GM12864 (cell line): ENCODE measurements around the gene UBE2D3.
"Not testable (repeated sequence)": the region's sequence is repeated elsewhere in the genome, so short reads cannot be mapped to it uniquely, and the experiment has no call there.

Source experiments
- DNase-seq: peaks from one replicate; pipeline ENCODE4 v3.0.0-alpha.2; 2011; ENCODE audit warnings: low read depth
- H3K4me3 ChIP-seq: 2 replicates; pipeline ENCODE4 v1.5.1; 2011; ENCODE audit warnings: mild to moderate bottlenecking, low read depth, low read length, control low read depth
- CTCF ChIP-seq: IDR thresholded peaks from 2 replicates; pipeline ENCODE4 v1.5.1; 2011; ENCODE audit warnings: low read depth, mild to moderate bottlenecking, moderate library complexity, low read length, control low read depth, inconsistent platforms; ENCODE audit errors: missing control alignments

The UBE2D3 gene

GRCh38 chr4:102823897-102824296 lies 3.5 kb downstream of the UBE2D3 start:
- DNase-seq, result no peak
- peak overlapping the region; percentile 93 for H3K4me3 ChIP-seq
- TF ChIP-seq CTCF, result no peak

GRCh38 chr4:102823464-102823863 lies 3.9 kb downstream of the UBE2D3 start:
- DNase-seq, result no peak
- TF ChIP-seq CTCF, result no peak
- peak overlapping the region; percentile 93 for H3K4me3 ChIP-seq

- no peak for DNase-seq
- H3K4me3 ChIP-seq, result no peak overlapping the region
- no peak for TF ChIP-seq CTCF
Measured at GRCh38 chr4:102819588-102820365, 7.6 kb downstream of the UBE2D3 start.

GRCh38 chr4:102819100-102819499 lies 8.3 kb downstream of the UBE2D3 start:
- DNase-seq, H3K4me3 ChIP-seq: not testable (repeated sequence)

- H3K4me3 ChIP-seq, result no peak overlapping the region; the same call in 1 of the 2 replicates
- no peak for TF ChIP-seq CTCF
- no peak for DNase-seq
Measured at GRCh38 chr4:102817613-102818268, 9.6 kb downstream of the UBE2D3 start.

GRCh38 chr4:102817021-102817605 lies 10.2 kb downstream of the UBE2D3 start:
- DNase-seq, result no peak
- TF ChIP-seq CTCF, result no peak
- H3K4me3 ChIP-seq, result no peak overlapping the region; the same call in 1 of the 2 replicates

- H3K4me3 ChIP-seq, result no peak overlapping the region
- no peak for DNase-seq
- TF ChIP-seq CTCF, result no peak
Measured at GRCh38 chr4:102815981-102816380, 11.4 kb downstream of the UBE2D3 start.
